Neuronal stem cell (in vitro differentiated cells): ENCODE measurements around the gene SRCAP.
A peak's percentile ranks its signal among the peaks of the same experiment; 100 is the strongest.

Experiments used
- DNase-seq: peaks from one replicate; pipeline ENCODE4 v3.0.0-alpha.2; 2013; ENCODE audit warnings: low spot score
- H2AFZ ChIP-seq: one replicate; pipeline ENCODE4 v1.6.1; 2013; ENCODE audit warnings: mild to moderate bottlenecking, low read length, inconsistent platforms
- H2AK5ac ChIP-seq: 2 replicates; pipeline ENCODE4 v1.6.1; 2013; ENCODE audit warnings: low read depth, mild to moderate bottlenecking, inconsistent platforms, low read length, moderate library complexity, mixed read lengths
- H2BK120ac ChIP-seq: 2 replicates; pipeline ENCODE4 v1.6.1; 2013; ENCODE audit warnings: low read depth, mild to moderate bottlenecking, inconsistent platforms, low read length, moderate library complexity, mixed read lengths
- H2BK12ac ChIP-seq: one replicate; pipeline ENCODE4 v1.6.1; 2013; ENCODE audit warnings: low read length, inconsistent platforms
- H2BK15ac ChIP-seq: 2 replicates; pipeline ENCODE4 v1.6.1; 2013; ENCODE audit warnings: mild to moderate bottlenecking, low read length, inconsistent platforms, mixed read lengths
- H2BK5ac ChIP-seq: one replicate; pipeline ENCODE4 v1.6.1; 2013; ENCODE audit warnings: inconsistent platforms, mild to moderate bottlenecking, low read length, moderate library complexity
- H3K14ac ChIP-seq: one replicate; pipeline ENCODE4 v1.6.1; 2013; ENCODE audit warnings: low read length, inconsistent platforms
- H3K18ac ChIP-seq: 2 replicates; pipeline ENCODE4 v1.6.1; 2013; ENCODE audit warnings: low read length, inconsistent platforms
- H3K23ac ChIP-seq: 2 replicates; pipeline ENCODE4 v1.6.1; 2013; ENCODE audit warnings: low read depth, mild to moderate bottlenecking, mixed read lengths, low read length, inconsistent platforms; ENCODE audit not compliant: poor library complexity
- H3K27ac ChIP-seq: replicated peaks from 3 replicates; pipeline ENCODE4 v1.5.1; 2013; ENCODE audit warnings: low read length, inconsistent platforms
- H3K27me3 ChIP-seq, 3 experiments: 2 replicates each; pipeline ENCODE4 v1.6.1; 2013; ENCODE audit warnings: low read length in 3 of 3, mild to moderate bottlenecking in 2 of 3, inconsistent platforms in 1 of 3, low read depth in 1 of 3, mixed read lengths in 1 of 3, moderate library complexity in 1 of 3; ENCODE audit not compliant: control insufficient read depth in 3 of 3, insufficient read depth in 3 of 3
- H3K36me3 ChIP-seq, 2 donors: replicated peaks in 1 of 2; 2 replicates each; pipeline ENCODE4 v1.6.1; 2013; ENCODE audit warnings: low read length in 2 of 2; ENCODE audit not compliant: control insufficient read depth in 2 of 2, insufficient read depth in 2 of 2
- H3K4ac ChIP-seq: 2 replicates; pipeline ENCODE4 v1.6.1; 2013; ENCODE audit warnings: inconsistent platforms, mild to moderate bottlenecking, low read length, moderate library complexity
- H3K4me1 ChIP-seq, 2 donors: 1 replicate in 1 of 2; 2 replicates in 1 of 2; pipeline ENCODE4 v1.6.1; 2013; ENCODE audit warnings: low read length in 2 of 2, low read depth in 1 of 2; ENCODE audit not compliant: control insufficient read depth in 2 of 2, insufficient read depth in 1 of 2
- H3K4me2 ChIP-seq: one replicate; pipeline ENCODE4 v1.6.1; 2013; ENCODE audit warnings: mild to moderate bottlenecking, low read length, inconsistent platforms; ENCODE audit not compliant: insufficient read depth, poor library complexity, severe bottlenecking
- H3K4me3 ChIP-seq, 2 donors: 2 replicates each; pipeline ENCODE4 v1.5.1; 2013; ENCODE audit warnings: low read length in 2 of 2, mild to moderate bottlenecking in 2 of 2, inconsistent platforms in 1 of 2, moderate library complexity in 1 of 2
- H3K79me1 ChIP-seq: one replicate; pipeline ENCODE4 v1.6.1; 2013; ENCODE audit warnings: low read depth, mild to moderate bottlenecking, inconsistent platforms, low read length, moderate library complexity
- H3K9ac ChIP-seq: one replicate; pipeline ENCODE4 v1.6.1; 2013; ENCODE audit warnings: mild to moderate bottlenecking, low read depth, low read length, inconsistent platforms; ENCODE audit not compliant: poor library complexity
- H3K9me3 ChIP-seq, 2 donors: replicated peaks in 1 of 2; 2 replicates each; pipeline versions ENCODE3 to v1.6.1; 2013; ENCODE audit warnings: low read length in 2 of 2, mild to moderate bottlenecking in 2 of 2, inconsistent platforms in 1 of 2, low read depth in 1 of 2, mixed read lengths in 1 of 2, moderate library complexity in 1 of 2; ENCODE audit not compliant: control insufficient read depth in 2 of 2, insufficient read depth in 1 of 2
- H4K8ac ChIP-seq: one replicate; pipeline ENCODE4 v1.6.1; 2013; ENCODE audit warnings: low read depth, mild to moderate bottlenecking, inconsistent platforms, low read length, moderate library complexity
- H4K91ac ChIP-seq: one replicate; pipeline ENCODE4 v1.6.1; 2013; ENCODE audit warnings: low read length, low read depth, mild to moderate bottlenecking, inconsistent platforms; ENCODE audit not compliant: poor library complexity
- WGBS, 2 donors: extraction: QIAGEN DNeasy Blood & Tissue Kit; methylation state at CpG; one replicate each; pipeline ENCODE4 v1.1.7; 2013; ENCODE audit warnings: missing lambda C conversion rate in 2 of 2, mixed read lengths in 1 of 2; ENCODE audit not compliant: insufficient read length in 2 of 2, insufficient replicate concordance in 1 of 2; ENCODE audit errors: extremely low coverage in 2 of 2; 5-methylcytosine and 5-hydroxymethylcytosine counted together

Gene SRCAP

DNA sequence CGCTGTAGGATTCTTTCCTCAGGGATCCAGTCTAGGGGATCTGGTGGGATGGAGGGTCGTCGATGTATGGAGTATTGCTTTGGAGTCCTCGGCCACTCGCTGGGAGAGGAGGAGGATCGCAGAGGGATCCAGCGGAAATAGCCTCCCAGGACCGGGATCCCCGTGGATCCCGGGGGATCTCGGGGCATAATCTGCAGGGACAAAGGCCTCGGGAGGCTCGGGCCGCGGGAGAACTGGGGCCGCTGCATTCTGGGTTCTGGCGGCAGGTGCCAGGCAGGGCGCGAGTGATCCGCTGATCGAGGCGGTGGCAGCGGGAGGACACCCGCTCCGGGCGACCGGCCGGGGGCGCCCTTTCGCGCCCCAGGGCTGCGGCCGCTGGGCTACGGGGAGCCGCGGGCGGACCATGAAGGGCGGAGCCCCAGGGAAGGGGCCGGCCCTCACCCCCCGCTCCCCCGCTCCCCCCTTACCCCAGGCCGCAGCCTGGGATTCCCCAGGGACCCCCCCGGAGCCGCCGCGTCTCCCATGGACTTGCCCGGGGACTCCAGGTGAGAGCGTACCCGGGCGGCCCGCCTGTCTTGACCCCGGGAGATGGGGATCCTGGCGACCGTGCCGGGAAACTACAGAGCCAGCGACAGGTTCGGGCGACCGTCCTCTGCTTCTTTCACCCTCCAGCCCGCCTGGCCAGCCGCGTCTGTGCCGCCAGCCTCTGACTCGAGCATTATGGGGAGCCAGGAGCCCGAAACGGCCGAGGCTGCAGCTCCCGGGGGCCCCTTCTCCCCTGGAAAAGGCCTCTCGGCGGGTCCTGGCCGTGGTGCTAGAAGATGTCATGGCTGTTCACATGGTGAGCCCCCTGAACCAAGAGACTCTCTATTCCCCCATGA lies 47.6 kb upstream of the SRCAP start:
- H3K9ac ChIP-seq, result peak overlapping the region; percentile 70
- H2AFZ ChIP-seq, result peak overlapping the region; percentile 94
- H3K4me1 ChIP-seq, result peaks cover 5% of the 10 kb centered on the region in 2 donors
- H3K79me1 ChIP-seq, result peaks cover 5% of the 10 kb centered on the region
- H2BK15ac ChIP-seq, result no peak overlapping the region
- H3K4me3 ChIP-seq, result peak overlapping the region; percentile 88 to 90
- peak overlapping the region; percentile 90 for H3K14ac ChIP-seq
- peak overlapping the region; percentile 66 for H2BK5ac ChIP-seq
- no peak overlapping the region for H2BK120ac ChIP-seq
- H3K27ac ChIP-seq, result peak overlapping the region; percentile 74
- H3K23ac ChIP-seq, result no peak overlapping the region
- H2AK5ac ChIP-seq, result peak overlapping the region; percentile 67
- no peak for DNase-seq
- no peak overlapping the region for H4K8ac ChIP-seq
- no CpG with 5 or more reads among the region's 71 CpGs for WGBS, 2 donors
- peak overlapping the region; percentile 83 for H3K4me2 ChIP-seq
- H3K9me3 ChIP-seq, result no peaks in the 10 kb centered on the region
- peak overlapping the region; percentile 76 for H3K4ac ChIP-seq
- H3K36me3 ChIP-seq, result peaks cover 19 to 40% of the 10 kb centered on the region in 2 donors
- no peak overlapping the region for H2BK12ac ChIP-seq
- H3K27me3 ChIP-seq, result peaks cover 0 to 2% (median 0%) of the 10 kb centered on the region in 3 experiments
- peak overlapping the region; percentile 95 for H3K18ac ChIP-seq
- H4K91ac ChIP-seq, result no peak overlapping the region

DNA sequence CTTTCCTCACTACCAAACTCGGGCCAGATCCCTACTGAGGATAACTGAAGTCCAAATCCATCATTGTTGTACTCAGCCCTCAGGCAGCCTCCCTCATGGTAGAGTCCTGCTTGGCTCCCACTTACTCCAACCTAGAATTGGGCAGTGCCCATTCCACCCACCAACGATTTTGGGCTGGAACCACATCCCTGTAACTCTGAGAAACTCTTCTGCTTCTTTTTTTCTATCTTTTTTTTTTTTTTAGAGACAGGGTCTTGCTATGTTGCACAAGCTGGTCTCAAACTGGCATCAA lies 47.0 kb upstream of the SRCAP start:
- Histone ChIP-seq H2BK12ac (no peak overlapping the region), H4K8ac (no peak overlapping the region), H3K4me3 (peak overlapping the region; percentile 88 to 90), H3K4me1 (peaks cover 5 to 8% of the 10 kb centered on the region in 2 donors), H3K79me1 (peaks cover 5% of the 10 kb centered on the region), H2BK15ac (no peak overlapping the region), H3K4me2 (peak overlapping the region; percentile 83), H4K91ac (no peak overlapping the region), H3K27ac (peak overlapping the region; percentile 16), H3K36me3 (peaks cover 19 to 46% of the 10 kb centered on the region in 2 donors), H3K27me3 (peaks cover 0 to 2% (median 0%) of the 10 kb centered on the region in 3 experiments), H3K9ac (no peak overlapping the region), H3K23ac (no peak overlapping the region), H2AFZ (peak overlapping the region; percentile 94), H3K14ac (peak overlapping the region; percentile 38), H3K9me3 (no peaks in the 10 kb centered on the region), H2BK5ac (peak overlapping the region; percentile 66), H3K18ac (peak overlapping the region; percentile 93), H3K4ac (peak overlapping the region; percentile 76), H2AK5ac (peak overlapping the region; percentile 46), H2BK120ac (no peak overlapping the region)
- no peak for DNase-seq
- no CpG with 5 or more reads among the region's 2 CpGs for WGBS, 2 donors

DNA sequence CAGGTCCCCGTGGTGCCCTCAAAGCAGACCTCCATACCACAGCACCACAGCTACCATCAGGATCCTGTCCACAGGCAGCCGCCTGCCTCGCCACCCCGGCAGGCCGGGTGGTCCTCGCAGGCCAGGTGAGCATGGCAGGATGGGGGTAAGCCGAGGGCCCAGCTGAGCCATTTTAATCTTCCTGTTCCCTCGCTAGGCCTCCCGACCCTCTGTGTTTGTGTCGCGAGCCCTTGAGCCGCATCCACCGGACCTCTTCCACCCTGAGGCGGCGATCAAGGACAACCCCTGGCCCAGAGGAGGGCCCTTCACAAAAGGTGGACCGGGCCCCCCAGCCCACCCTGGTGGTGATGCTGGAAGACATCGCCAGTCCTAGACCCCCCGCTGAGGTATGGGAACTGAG lies 46.3 kb upstream of the SRCAP start:
- Histone ChIP-seq H3K27ac (no peak overlapping the region), H3K4ac (no peak overlapping the region)
- no CpG with 5 or more reads among the region's 18 CpGs for WGBS, 2 donors

DNA sequence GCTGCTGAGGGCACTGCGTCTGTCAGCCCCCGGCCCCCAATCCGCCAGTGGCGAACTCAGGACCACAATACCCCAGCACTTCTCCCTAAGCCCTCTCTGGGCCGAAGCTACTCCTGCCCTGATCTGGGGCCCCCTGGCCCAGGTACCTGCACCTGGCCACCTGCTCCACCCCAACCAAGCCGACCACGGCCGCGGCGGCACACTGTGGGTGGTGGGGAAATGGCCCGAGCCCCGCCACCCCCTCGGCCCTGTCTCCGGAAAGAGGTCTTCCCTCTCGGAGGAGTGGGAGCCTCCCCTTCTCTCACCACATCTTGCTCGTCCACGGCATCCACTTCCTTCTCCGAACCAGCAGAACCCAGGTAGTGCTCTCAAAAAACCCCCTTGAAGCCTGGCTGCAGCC lies 44.1 kb upstream of the SRCAP start:
- Histone ChIP-seq H3K14ac (no peak overlapping the region), H3K4me2 (no peak overlapping the region), H4K91ac (no peak overlapping the region), H3K27ac (no peak overlapping the region), H2BK5ac (no peak overlapping the region), H3K27me3 (no peaks in the 10 kb centered on the region), H3K4me3 (no peak overlapping the region), H3K9me3 (no peaks in the 10 kb centered on the region), H3K79me1 (peaks cover 5% of the 10 kb centered on the region), H3K18ac (no peak overlapping the region), H2AK5ac (no peak overlapping the region), H3K9ac (no peak overlapping the region), H3K4ac (no peak overlapping the region), H2AFZ (no peak overlapping the region), H4K8ac (no peak overlapping the region), H2BK120ac (no peak overlapping the region), H3K4me1 (peaks cover 7 to 13% of the 10 kb centered on the region in 2 donors), H3K36me3 (peaks cover 19 to 47% of the 10 kb centered on the region in 2 donors), H3K23ac (no peak overlapping the region), H2BK12ac (no peak overlapping the region), H2BK15ac (no peak overlapping the region)
- no CpG with 5 or more reads among the region's 18 CpGs for WGBS, 2 donors
- DNase-seq, result no peak

More for the DNA sequence above, 46.3 kb upstream of the SRCAP start:
- Histone ChIP-seq H3K36me3 (peaks cover 19 to 47% of the 10 kb centered on the region in 2 donors), H3K9me3 (no peaks in the 10 kb centered on the region), H4K8ac (no peak overlapping the region), H2AK5ac (peak overlapping the region; percentile 49), H2BK120ac (no peak overlapping the region), H3K23ac (no peak overlapping the region), H3K14ac (no peak overlapping the region), H3K27me3 (no peaks in the 10 kb centered on the region), H2BK12ac (no peak overlapping the region), H3K4me3 (no peak overlapping the region), H3K4me2 (no peak overlapping the region), H2BK5ac (peak overlapping the region; percentile 58), H2AFZ (no peak overlapping the region), H2BK15ac (no peak overlapping the region), H3K18ac (no peak overlapping the region), H3K4me1 (peaks cover 6 to 13% of the 10 kb centered on the region in 2 donors), H3K9ac (no peak overlapping the region), H4K91ac (peak overlapping the region; percentile 99), H3K79me1 (peaks cover 5% of the 10 kb centered on the region)
- DNase-seq, result no peak
